Glomerular visceral epithelial cell (primary cell): Measurements from ENCODE around the gene DYNC1LI2.
A peak's percentile ranks its signal among the peaks of the same experiment; 100 is the strongest.

Experiments
- DNase-seq: peaks from one replicate; pipeline ENCODE4 v3.0.0-alpha.2; 2016; ENCODE audit errors: extremely low spot score

DYNC1LI2 gene

GRCh38 chr16:66740010-66740409 is 11.4 kb downstream of the DYNC1LI2 start:
- peak; percentile 41 for DNase-seq

GRCh38 chr16:66735891-66736290 is 15.5 kb downstream of the DYNC1LI2 start:
- DNase-seq, result no peak

GRCh38 chr16:66731101-66731500 is 20.3 kb downstream of the DYNC1LI2 start:
- no peak for DNase-seq

GRCh38 chr16:66728804-66729203 is 22.6 kb downstream of the DYNC1LI2 start:
- DNase-seq, result no peak

- DNase-seq, result peak; percentile 54
Measured at GRCh38 chr16:66728117-66728787, 23.2 kb downstream of the DYNC1LI2 start.

- peak; percentile 48 for DNase-seq
Measured at GRCh38 chr16:66720766-66721165, 30.6 kb downstream of the DYNC1LI2 start.

- no peak for DNase-seq
Measured at GRCh38 chr16:66719246-66719645, 32.2 kb downstream of the DYNC1LI2 start.

- no peak for DNase-seq
Measured at GRCh38 chr16:66717776-66718175, 33.6 kb downstream of the DYNC1LI2 start.

- DNase-seq, result peak; percentile 31
Measured at GRCh38 chr16:66717112-66717675, 34.2 kb downstream of the DYNC1LI2 start.

GRCh38 chr16:66714654-66715307 is 36.6 kb downstream of the DYNC1LI2 start:
- no peak for DNase-seq

GRCh38 chr16:66714062-66714461 is 37.3 kb downstream of the DYNC1LI2 start:
- DNase-seq, result no peak

GRCh38 chr16:66713076-66713475 is 38.3 kb downstream of the DYNC1LI2 start:
- no peak for DNase-seq

- no peak for DNase-seq
Measured at GRCh38 chr16:66712512-66712911, 38.9 kb downstream of the DYNC1LI2 start.

GRCh38 chr16:66711581-66711980 is 39.8 kb downstream of the DYNC1LI2 start:
- no peak for DNase-seq

- peak; percentile 61 for DNase-seq
Measured at GRCh38 chr16:66706506-66706880, 44.9 kb downstream of the DYNC1LI2 start.

GRCh38 chr16:66705790-66706505 is 45.5 kb downstream of the DYNC1LI2 start:
- peak; percentile 46 for DNase-seq

- no peak for DNase-seq
Measured at GRCh38 chr16:66703406-66704215, 47.8 kb downstream of the DYNC1LI2 start.

GRCh38 chr16:66701516-66701915 is 49.9 kb downstream of the DYNC1LI2 start:
- no peak for DNase-seq

GRCh38 chr16:66701026-66701425 is 50.4 kb downstream of the DYNC1LI2 start:
- DNase-seq, result no peak

- no peak for DNase-seq
Measured at GRCh38 chr16:66699898-66700297, 51.5 kb downstream of the DYNC1LI2 start.

GRCh38 chr16:66698046-66698445 is 53.4 kb downstream of the DYNC1LI2 start:
- DNase-seq, result no peak
